GM12878 (cell line): ENCODE results near the gene MGRN1. TPM values are rescaled to one million over a fixed set of nuclear protein-coding genes. Genes with fewer than 3 reads are reported as not detected.

Experiments
- CEBPB ChIP-seq, 2 experiments: fragments of 150-350 bp in 1 of 2; IDR thresholded peaks; 2 replicates each; pipeline ENCODE4 v1.6.1; 2012 to 2014; ENCODE audit warnings: low read depth in 2 of 2, low read length in 2 of 2, borderline replicate concordance in 1 of 2, inconsistent platforms in 1 of 2
- EZH2 ChIP-seq: IDR thresholded peaks from 2 replicates; pipeline ENCODE4 v1.6.1; 2012; ENCODE audit warnings: low read depth, mild to moderate bottlenecking, control low read depth, inconsistent platforms, low read length, borderline replicate concordance; ENCODE audit not compliant: control insufficient read depth
- FOXK2 ChIP-seq: fragments of 450-650 bp; IDR thresholded peaks from 2 replicates; pipeline ENCODE4 v1.6.1; 2017; ENCODE audit warnings: mild to moderate bottlenecking, moderate library complexity
- HDAC2 ChIP-seq: fragments of 200-600 bp; sonication (generic); IDR thresholded peaks from 2 replicates; pipeline ENCODE4 v1.6.1; 2017
- LARP7 ChIP-seq: fragments of 450-650 bp; IDR thresholded peaks from 2 replicates; pipeline ENCODE4 v1.6.1; 2017; ENCODE audit warnings: mild to moderate bottlenecking
- MTA3 ChIP-seq: IDR thresholded peaks from 2 replicates; pipeline ENCODE4 v1.6.1; 2012; ENCODE audit warnings: low read length, inconsistent platforms, borderline replicate concordance
- RB1 ChIP-seq: fragments of 450-650 bp; formaldehyde crosslinking; IDR thresholded peaks from 2 replicates; pipeline ENCODE4 v1.6.1; 2017; ENCODE audit warnings: mild to moderate bottlenecking, borderline replicate concordance
- STAT3 ChIP-seq: IDR thresholded peaks from 2 replicates; pipeline ENCODE4 v1.6.1; 2011; ENCODE audit warnings: low read depth, low read length, improper control_type of control experiment
- TCF7 ChIP-seq: IDR thresholded peaks from 2 replicates; pipeline ENCODE4 v1.6.1; 2014; ENCODE audit warnings: antibody characterized with exemption, borderline replicate concordance
- polyA plus RNA-seq, 11 experiments: library from polyadenylated mRNA; depleted of rRNA in 4 of 11; unstranded in 6 of 11; stranded (reverse) in 5 of 11; fragments of >200 nt; fragmentation: Nextera tagmentation in 4 of 11; fragmentation: Illumina TruSeq in 1 of 11; extraction: Ambion mirVana in 4 of 11; extraction: Trizol in 1 of 11; gene quantifications; 1 replicate in 1 of 11; 2 replicates in 10 of 11; pipeline versions ENCODE4 v1.2.1 to v1.2.3, GENCODE V29; 2011 to 2016; ENCODE audit warnings: inconsistent platforms in 2 of 11, missing spikeins in 2 of 11, low read depth in 1 of 11
- total RNA-seq, 4 experiments: library from RNA; depleted of rRNA in 3 of 4; stranded (reverse); fragments of >200 nt in 3 of 4; fragmentation: Illumina TruSeq in 1 of 4; extraction: Trizol in 1 of 4; gene quantifications; 2 replicates each; pipeline versions ENCODE4 v1.2.1 to v1.2.3, GENCODE V29; 2013 to 2021
- TF ChIP-seq, protein P1 (sequence below): IDR thresholded peaks from 2 replicates; pipeline ENCODE4 v1.6.1; 2012; ENCODE audit warnings: low read length, inconsistent platforms
- TF ChIP-seq, protein P2 (sequence below): fragments of 450-650 bp; IDR thresholded peaks from 2 replicates; pipeline ENCODE4 v1.6.1; 2017; ENCODE audit warnings: low read depth, mild to moderate bottlenecking, moderate library complexity
- TF ChIP-seq, protein P3 (sequence below): IDR thresholded peaks from 2 replicates; pipeline ENCODE4 v1.6.1; 2011; ENCODE audit warnings: low read depth, mild to moderate bottlenecking, low read length, moderate library complexity, borderline replicate concordance; ENCODE audit errors: extremely low read depth

Gene MGRN1
- total and polyA plus RNA-seq, 10 of the 15 experiments (the other 5 are each of a cell fraction or from before 2014, with no cell fraction given), result 0.35 to 86.7 (median 14.6) TPM

DNA sequence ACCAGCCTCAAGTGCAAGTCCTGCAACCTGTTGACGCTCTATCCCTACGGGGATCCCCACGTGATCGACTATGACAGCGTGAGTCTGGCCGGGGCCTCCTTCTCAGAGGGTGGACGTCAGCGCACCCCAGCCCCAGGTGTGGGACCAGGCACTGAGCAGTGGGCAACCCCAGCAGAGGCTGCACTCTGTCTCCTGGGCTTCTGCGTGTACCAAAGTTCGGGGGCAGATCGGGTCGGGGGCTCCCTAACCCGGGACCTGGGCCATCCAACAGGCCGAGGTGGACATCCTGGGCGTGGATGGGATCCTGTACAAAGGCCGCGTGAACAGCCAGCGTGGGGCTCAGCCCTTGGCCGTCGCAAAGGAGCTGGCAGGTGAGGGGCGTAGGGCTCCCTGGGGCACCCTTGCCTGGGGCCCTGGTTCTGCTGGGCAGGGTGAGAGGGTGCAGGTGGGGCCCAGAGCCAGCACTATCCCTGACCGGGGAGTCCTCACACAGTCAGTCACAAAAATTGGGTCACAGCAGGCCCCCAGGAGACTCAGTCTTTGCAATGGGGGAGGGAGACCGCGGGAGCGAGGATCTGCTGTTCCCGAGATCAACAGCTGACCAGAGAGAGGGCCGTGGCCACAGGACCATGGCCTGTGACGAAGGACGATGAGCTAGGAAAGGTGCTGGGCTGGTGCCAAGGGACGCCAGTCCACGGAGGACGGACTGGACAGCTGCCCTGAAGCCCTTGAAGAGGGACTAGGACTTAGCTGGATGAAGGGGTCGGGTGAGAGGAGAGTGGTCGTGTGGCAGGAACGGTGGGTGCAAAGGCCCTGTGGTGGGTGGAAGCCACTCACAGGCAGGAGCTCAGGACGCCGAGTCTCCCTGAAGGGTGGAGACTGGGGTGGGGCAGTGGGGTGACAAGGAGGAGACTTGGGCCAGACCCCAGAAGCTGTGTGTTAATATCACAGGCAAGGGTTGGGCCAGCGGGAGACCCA, 29.9 kb upstream of the MGRN1 start (continued):
- TF ChIP-seq EZH2 (no peak), RB1 (no peak), MTA3 (no peak), LARP7 (no peak), FOXK2 (no peak), STAT3 (no peak), CEBPB (IDR thresholded peaks at IDR 0.05; ENCODE audit: borderline replicate concordance in 1 of 2, low read depth in 2 of 2, low read length in 2 of 2) (no peak), TCF7 (no peak), HDAC2 (no peak)
- TF ChIP-seq, protein P1, sequence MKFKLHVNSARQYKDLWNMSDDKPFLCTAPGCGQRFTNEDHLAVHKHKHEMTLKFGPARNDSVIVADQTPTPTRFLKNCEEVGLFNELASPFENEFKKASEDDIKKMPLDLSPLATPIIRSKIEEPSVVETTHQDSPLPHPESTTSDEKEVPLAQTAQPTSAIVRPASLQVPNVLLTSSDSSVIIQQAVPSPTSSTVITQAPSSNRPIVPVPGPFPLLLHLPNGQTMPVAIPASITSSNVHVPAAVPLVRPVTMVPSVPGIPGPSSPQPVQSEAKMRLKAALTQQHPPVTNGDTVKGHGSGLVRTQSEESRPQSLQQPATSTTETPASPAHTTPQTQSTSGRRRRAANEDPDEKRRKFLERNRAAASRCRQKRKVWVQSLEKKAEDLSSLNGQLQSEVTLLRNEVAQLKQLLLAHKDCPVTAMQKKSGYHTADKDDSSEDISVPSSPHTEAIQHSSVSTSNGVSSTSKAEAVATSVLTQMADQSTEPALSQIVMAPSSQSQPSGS, result no peak
- TF ChIP-seq, protein P2, sequence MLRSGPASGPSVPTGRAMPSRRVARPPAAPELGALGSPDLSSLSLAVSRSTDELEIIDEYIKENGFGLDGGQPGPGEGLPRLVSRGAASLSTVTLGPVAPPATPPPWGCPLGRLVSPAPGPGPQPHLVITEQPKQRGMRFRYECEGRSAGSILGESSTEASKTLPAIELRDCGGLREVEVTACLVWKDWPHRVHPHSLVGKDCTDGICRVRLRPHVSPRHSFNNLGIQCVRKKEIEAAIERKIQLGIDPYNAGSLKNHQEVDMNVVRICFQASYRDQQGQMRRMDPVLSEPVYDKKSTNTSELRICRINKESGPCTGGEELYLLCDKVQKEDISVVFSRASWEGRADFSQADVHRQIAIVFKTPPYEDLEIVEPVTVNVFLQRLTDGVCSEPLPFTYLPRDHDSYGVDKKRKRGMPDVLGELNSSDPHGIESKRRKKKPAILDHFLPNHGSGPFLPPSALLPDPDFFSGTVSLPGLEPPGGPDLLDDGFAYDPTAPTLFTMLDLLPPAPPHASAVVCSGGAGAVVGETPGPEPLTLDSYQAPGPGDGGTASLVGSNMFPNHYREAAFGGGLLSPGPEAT, result no peak
- TF ChIP-seq, protein P3, sequence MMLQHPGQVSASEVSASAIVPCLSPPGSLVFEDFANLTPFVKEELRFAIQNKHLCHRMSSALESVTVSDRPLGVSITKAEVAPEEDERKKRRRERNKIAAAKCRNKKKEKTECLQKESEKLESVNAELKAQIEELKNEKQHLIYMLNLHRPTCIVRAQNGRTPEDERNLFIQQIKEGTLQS, result no peak
